CD4-positive, alpha-beta T cell treated with Interleukin-4 for 1 hour (primary cell): ENCODE results near the gene LCK.
A peak's percentile ranks its signal among the peaks of the same experiment; 100 is the strongest.

Experiments used
- DNase-seq, 2 donors: peaks; one replicate each; pipeline ENCODE4 v3.0.0-alpha.2; 2020 to 2022

The LCK gene

GRCh38 chr1:32329931-32330466, 78.9 kb downstream of the LCK start:
- DNase-seq = no peak

GRCh38 chr1:32330558-32331151, 79.6 kb downstream of the LCK start:
- DNase-seq = no peak

GRCh38 chr1:32331549-32331948, 80.5 kb downstream of the LCK start:
- DNase-seq = no peak

- no peak for DNase-seq
Observed at GRCh38 chr1:32332290-32333079, 81.4 kb downstream of the LCK start.

GRCh38 chr1:32333251-32333963, 82.3 kb downstream of the LCK start:
- no peak for DNase-seq

GRCh38 chr1:32334274-32334861, 83.3 kb downstream of the LCK start:
- no peak for DNase-seq

- peak; percentile 70 for DNase-seq
Observed at GRCh38 chr1:32334864-32335534, 83.9 kb downstream of the LCK start.

GRCh38 chr1:32335535-32335789, 84.4 kb downstream of the LCK start:
- no peak for DNase-seq
